ENCODE data around the gene RPS2.
A peak's percentile ranks its signal among the peaks of the same experiment; 100 is the strongest.
"Not testable (repeated sequence)": the region's sequence is repeated elsewhere in the genome, so short reads cannot be mapped to it uniquely, and the experiment has no call there.

Gene RPS2

DNA sequence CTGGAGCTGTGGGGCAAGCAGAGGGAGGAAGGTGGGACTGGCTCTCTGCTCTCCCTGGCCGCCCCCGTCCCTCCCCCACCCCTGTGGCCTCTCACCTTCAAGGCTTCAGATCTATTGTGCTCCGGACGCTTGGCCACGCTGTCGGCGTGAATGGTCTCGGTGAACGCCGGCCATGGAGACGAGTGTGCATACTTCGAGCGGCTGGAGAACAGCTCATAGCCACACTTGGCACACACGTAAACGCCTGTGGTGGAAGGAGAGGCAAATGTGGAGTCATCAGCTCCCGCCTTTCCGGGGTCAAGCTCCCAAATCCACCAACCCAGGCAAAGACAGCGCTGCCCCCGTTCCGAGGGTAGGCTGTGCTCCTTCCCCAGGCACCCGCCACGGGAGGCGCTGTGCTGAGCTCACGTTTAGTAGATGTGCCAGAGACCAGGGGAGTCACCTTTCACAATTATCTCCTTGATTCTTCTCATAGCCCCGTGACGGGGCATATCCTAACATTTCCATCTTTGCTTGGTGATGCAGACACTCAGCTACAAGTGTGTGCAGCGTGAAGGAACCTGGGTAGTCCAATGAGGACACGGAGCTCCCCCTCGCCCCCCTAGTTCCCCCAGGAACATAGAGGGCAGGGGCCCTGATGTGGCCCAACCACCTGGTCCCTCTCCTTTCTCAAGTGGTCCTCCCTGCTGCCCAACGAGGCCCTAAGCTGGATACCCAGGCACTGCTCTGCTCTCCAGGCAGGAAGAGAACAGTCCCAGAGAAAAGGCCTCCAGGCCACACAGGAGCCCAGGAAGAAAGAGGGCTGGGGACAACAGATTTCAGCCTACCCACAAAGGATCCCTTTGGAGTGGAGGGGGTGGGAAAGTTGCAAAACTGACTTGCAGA lies 23.2 kb downstream of the RPS2 start:
- DNase-seq, result no peak

DNA sequence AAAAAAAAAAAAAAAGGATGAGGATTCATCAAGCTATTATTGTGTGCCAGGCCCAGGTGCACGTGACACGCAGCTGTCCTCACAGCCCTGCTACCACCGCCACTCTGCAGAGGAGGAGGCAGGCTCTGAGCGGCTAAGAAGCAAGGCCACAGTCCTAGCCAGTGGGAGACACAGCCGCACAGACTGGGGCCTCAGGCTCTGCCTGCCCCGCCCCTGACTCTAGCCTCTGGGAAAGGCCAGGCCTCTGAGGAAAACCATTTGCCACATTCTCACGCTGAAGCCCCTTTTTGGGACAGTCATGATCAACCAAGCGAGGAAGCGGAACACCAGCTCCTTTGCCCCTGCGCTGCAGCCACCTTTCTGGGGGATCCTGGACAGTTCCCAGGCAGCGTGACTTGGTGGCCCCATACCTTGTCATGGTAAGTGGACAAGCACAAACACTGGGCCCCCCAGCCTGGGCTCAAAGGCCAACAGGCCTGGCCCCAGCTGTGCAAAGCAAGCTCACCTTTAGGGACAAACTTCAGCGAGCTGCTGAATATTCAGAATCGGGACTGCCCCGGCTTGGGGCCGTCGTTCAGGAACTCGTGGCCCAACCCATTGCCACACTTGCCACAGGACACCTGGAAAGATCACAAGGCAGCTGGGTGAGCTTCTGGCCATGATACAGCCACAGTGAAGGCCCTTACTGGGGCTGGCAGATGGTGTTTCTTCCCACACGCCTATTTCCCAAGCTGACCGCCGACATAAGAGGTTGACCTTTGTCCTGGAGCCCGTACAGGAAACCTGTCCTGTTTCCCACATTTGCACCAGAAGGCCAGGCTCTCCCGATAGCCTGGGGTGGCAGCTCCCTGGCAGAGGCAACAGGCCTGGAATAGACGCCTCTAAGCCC lies 24.1 kb downstream of the RPS2 start:
- no peak for DNase-seq

DNA sequence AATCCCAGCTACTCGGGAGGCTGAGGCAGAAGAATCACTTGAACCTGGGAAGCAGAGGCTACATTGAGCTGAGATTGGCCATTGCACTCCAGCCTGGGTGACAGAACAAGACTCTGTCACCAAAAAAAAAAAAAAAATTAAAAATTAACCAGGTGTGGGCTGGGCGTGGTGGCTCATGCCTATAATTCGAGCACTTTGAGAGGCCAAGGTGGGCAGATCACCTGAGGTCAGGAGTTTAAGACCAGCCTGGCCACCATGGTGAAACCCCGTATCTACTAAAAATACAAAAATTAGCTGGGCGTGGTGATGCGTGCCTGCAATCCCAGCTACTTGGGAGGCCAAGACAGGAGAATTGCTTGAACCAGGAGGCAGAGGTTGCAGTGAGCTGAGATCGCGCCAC lies 24.8 kb downstream of the RPS2 start:
- not testable (repeated sequence) for DNase-seq

DNA sequence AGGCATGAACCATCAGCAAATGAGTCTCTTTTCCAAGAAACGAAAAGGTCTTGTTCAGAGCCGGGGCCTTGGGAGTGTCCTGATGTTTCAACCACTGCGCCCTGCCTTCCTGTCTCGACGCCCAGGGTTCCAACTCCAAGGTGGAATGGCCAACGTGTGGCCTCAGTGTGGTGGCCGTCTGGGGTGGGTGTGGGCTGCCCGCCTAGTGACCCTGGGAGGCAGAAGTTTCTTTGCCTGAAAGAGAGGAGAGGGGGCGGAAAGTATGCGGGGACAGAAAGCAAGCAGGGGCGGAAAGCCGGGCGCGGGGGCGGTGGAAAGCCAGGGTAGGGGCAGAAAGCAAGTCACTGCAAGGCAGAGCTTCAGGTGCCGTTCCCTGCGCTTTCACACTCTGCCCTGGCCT lies 25.7 kb downstream of the RPS2 start:
- no peak for DNase-seq

- DNase-seq, result no peak
These were observed 26.3 kb downstream of the RPS2 start for GRCh38 chr16:1938316-1938715.

DNA sequence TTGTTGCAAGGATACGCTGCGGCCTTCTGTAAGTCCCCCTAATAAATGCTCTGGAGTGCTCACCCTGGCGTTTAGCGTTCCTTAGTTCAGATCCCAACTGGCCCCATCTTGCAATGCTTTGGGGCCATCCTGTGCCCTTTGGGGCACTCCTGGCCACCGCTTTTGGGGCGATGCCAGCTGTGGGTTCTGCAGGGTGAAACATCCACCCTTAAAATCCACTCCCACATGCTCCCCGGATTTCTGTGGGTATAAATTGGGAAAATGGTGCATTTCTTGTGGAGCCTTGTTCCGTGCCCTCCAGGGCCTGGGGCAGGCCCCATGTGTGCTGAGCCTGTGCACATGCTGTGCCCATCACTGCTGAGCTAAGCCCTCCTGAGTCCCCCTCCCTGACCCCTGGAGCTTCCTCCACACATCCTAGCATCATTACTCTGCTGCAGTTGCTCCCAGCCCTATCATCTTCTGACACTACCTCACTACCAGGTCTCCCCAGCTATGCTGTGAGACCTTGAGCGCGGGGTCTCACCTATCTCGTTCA lies 27.6 kb downstream of the RPS2 start:
- DNase-seq, result no peak

- DNase-seq, result no peak
These were observed 31.4 kb downstream of the RPS2 start for GRCh38 chr16:1933097-1933661.

DNA sequence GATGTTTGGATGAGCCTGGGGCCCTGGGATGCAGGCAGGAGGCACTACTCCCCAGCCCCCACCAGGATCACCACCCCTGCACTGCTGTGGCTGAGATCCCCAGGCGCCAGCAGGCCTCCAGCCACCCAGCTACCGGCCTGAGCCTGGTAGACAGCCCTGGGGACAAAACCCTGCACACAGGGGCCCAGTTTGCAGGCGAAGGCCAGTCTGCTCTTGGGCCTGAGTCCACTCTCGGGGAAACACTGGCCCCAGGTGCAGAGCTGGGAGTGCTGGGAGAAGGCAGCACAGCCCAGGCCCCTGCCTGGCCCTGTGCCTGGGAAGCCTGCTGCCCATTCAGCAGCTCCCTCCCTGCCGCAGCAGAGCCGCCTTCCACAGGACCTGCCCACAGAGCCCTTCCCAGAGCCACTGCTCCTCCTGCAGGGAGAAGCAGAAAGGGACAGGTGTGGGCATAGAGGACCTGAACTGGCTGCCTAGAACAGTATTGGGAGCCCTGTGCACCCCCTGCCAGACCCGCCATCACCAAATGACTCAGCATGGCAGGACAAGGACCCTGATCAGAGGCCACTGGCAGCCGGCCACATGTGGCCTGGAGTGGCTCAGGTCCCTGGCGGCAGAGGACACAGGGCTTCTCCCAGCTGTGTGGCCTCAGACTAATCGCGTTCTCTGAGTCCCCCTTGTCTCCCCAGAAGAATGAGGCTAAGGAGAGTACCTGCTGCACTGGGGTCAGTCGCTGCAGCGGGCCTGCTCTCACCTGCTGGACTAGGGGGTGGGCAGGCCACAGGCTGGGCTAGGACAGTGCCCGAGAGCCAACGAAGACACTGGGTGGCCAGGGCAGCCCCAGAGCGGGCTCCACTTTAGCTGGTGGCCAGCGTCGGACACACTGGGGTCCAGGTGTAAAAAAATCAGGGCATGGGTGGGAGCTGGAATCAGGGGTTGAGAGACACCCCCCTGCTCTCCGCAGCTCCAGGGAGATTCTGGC lies 32.3 kb downstream of the RPS2 start:
- DNase-seq, result no peak

DNA sequence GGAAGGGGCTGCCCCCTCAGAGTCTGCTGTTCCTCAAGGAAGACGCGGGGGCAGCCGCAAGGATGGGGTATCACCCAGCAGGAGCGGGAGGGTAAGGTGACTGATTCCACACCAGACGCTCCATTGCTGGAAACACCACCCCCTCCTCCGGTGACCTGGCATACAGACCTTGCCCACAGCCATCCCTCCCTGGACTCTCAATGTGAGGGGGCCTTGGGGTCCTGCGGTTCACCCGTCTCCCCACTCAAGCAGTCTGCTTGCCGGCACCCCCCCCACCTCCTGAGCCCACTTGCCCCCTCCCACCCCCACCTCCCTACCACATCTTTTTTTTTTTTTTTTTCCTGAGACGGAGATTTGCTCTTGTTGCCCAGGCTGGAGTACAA lies 34.3 kb downstream of the RPS2 start:
- no peak for DNase-seq

- DNase-seq, result peak; percentile 92
These were observed 34.9 kb downstream of the RPS2 start for GRCh38 chr16:1929578-1930337.

DNA sequence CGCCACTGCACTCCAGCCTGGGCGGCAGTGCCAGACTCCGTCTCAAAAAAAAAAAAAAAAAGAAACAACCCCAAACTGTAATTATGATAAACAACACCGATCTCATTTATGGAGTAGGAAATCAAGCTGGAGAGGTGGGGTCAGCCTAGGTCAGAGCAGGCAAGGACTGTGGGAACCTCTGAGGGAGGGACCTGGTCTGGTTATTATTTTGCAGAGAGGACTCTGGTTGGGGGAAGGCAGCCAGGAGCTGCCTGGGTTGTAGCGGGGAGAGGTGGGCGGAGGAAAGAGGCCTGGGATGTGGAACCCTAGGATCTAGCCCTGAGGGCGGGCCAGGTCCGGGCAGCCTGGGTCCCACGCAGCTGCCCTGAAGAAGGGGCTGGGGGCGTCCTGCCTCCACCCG lies 35.5 kb downstream of the RPS2 start:
- DNase-seq, result peak; percentile 16

DNA sequence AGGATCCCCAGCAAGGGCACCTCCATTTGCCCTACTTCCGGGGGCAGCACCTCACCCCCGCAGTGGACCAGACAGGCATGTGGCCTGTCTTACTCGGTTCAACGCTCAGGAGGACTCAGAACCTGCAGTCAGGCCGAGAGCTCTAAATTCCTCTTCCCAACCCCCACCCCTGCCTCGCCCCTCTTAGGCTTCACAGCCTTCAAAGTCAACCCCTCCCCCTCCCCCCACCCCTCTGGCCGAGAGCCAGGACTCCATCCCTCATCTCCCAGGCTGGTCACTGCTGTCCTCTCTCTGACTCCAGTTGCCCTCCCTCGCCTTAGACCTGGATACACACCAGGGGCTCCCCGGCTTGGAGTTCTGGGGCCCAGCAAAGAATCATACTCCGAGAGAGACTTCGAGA lies 38.4 kb downstream of the RPS2 start:
- no peak for DNase-seq

DNA sequence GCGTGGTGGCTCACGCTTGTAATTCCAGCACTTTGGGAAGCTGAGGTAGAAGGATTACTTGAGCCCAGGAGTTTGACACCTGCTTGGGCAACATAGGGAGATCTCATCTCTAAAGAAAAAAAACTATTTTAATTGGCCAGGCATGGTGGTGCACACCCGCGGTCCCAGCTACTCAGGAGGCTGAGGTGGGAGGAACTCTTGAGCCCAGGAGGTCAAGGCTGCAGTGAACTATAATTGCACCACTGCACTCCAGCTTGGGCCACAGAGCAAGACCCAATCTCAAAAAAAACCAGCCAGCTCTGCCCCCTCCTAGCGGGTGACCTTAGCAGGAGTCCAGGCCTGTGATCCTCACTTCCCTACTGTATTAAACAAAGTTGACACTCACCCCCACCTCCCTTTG lies 40.5 kb downstream of the RPS2 start:
- DNase-seq, result no peak

DNA sequence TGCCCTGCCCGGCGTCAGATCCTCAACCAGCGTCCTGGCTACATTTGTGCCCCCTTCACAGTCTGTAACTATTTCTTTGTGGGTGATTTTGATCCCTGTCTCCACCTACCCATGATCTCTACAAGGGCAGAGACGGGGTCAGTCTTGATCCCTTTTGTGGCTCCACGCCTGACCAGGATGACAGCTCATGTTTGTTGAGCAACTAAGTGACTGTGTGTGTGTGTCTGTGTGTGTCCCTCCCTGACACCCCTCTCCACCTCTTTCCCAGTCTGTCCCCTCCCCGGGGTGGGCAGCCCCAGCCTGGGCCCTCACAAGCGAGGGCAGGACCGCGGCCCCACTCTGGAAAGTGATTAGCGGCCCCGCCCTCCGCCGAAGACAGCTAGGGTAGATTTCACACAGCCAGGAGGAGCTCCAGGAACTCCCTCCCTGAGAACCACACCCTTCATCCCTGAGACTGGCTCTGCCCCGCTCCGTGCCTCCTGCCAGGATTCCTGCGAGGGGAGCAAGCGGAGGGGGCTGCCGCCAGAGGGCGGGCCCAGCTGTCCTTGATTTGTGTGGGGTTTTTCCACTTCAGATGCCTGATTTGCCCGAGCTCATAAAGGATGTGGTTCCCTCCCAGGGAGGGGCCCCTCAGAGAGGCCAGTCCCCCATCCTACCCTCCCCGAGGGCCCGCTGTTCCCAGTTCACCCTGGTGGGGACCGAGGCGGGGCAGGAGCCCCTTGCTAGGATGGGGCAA lies 41.2 kb downstream of the RPS2 start:
- peak; percentile 16 for DNase-seq

GRCh38 chr16:1922357-1922756 lies 42.3 kb downstream of the RPS2 start:
- no peak for DNase-seq

- no peak for DNase-seq
These were observed 43.9 kb downstream of the RPS2 start for GRCh38 chr16:1920727-1921171.

DNA sequence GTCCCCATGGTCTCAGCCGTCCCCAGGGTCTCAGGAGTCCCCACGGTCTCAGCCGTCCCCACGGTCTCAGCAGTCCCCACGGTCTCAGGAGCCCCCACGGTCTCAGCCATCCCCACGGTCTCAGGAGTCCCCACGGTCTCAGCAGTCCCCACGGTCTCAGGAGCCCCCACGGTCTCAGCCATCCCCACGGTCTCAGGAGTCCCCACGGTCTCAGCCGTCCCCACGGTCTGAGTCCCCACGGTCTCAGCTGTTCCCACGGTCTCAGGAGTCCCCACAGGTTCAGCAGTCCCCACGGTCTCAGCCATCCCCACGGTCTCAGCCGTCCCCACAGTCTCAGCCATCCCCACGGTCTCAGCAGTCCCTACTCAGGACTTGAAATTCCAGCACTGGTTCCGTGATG lies 44.5 kb downstream of the RPS2 start:
- DNase-seq, result not testable (repeated sequence)

DNA sequence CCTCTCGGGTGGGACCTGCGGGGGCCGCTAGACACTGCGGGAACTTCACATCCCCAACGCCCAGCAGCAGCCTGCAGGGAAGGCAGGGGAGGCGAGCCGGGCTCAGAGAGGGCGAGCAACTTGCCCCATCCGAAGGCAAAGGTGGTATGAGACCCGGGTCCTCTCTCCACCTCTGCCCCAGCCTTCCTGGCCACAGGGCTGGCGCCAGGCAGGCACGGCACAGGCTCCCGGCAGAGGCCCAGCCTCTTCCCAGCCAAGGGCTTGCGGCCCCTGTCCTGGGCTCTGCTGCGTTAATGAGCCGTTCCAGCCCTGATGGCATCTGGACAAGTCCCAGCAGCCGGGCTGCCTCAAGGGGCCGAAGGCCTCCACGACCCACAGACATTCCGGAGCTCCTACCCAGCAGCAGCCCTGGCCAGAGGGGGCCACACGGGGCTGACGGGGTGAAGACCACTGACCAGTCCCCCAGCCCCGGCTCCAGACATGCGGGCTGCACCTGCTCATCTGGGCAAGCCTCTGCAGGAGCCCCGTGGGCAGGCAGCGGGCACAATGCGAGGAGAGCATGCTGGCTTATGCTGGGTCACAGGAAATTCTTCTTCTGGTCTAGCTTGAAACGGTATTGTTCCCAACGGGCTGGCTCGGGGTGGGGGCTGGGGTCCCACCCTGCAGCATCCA lies 45.2 kb downstream of the RPS2 start:
- no peak for DNase-seq

DNA sequence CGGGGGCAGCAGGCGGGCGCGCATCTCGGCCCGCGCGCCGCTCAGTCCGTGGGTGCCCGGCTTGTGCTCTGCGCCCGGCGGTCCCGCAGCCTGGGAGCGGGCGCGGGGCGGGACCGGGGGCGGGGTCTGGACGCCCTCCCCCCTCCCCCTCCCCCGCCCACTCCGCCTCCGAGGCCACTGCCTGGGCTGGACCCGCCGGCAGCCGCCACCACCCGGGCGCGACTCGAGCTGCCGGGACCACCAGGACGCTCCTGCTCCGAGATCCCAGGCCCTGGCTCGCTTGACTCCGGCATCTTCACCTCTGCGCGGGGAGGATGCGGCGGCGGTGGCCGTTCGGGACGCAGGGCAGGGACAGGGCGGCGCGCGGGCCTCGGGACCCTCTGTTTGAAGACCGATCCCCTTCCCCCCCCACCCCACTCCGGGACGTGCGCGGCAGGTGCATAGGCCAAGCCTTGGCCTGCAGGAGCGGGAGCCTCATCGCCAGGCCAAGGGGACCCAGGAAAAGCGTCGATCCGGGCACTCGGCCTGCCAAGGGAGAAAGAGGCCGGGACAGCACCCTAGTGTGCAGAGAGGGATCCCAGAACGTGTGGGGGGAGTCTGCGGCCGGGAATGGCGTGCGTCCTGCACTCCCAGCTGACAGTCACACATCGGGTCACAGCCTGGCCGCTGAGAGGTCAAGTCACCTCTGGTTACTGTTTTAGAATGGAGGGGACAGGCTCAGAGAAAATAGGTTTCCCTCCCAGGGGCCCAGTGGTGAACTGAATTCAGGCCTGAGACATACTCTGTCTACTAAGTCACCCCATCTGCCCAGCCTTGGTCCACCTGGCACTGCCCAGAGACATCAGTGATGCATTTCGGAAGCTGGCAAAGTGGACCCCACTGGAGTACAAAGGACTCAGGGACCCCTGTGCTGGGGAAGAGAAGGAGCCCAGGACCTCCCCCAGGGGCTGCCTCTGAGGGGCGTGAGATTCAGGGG lies 46.0 kb downstream of the RPS2 start, which contains the start of gene HS3ST6:
TSS of gene HS3ST6 (minus strand) at position 65 of the 976 bp plus-strand sequence. CDS start 92 bp downstream, outside the sequence.
- no peak for DNase-seq
